Hematopoietic multipotent progenitor cell treated with erythropoietin and hydrocortisone succinate and interleukin-3 and kit ligand, for 8 days (in vitro differentiated cells): Measurements from ENCODE around the gene PLD6.
A peak's percentile ranks its signal among the peaks of the same experiment; 100 is the strongest.
"Not testable (repeated sequence)": the region's sequence is repeated elsewhere in the genome, so short reads cannot be mapped to it uniquely, and the experiment has no call there.

Experiments used
- DNase-seq: peaks from one replicate; pipeline ENCODE4 v3.0.0-alpha.2; 2015

Gene PLD6, protein sequence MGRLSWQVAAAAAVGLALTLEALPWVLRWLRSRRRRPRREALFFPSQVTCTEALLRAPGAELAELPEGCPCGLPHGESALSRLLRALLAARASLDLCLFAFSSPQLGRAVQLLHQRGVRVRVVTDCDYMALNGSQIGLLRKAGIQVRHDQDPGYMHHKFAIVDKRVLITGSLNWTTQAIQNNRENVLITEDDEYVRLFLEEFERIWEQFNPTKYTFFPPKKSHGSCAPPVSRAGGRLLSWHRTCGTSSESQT

DNA sequence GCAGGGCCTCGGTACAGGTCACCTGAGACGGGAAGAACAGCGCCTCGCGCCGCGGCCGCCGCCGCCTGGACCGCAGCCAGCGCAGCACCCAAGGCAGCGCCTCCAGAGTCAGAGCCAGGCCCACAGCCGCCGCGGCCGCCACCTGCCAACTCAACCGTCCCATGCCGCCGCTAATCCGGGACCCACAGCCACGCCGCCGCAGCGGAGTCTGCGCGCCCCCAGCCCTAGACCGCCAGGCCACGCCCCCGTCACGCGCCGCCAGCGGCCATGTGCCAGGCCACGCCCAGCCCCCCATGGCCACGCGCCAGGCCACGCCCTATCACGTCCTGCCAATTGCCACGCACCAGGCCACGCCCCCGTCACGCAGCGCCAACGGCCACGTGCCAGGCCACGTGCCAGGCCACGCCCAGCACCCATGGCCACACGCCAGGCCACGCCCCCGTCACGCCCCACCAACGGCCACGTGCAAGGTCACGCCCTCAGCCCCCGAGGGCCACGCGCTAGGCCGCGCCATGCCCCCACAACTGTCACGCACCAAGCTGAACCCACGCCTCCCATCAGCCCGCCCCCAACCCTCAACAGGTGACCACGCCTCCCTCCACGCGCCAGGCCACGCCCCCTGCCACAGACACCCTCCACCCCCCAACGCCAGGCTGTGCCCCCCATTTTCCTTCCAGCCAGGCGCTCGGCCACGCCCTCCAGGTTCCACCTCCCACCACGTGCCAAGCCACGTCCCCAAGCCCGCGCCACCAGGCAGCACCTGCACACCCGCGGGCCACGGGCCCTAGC lies at the start of gene PLD6:
TSS of gene PLD6 (minus strand) at position 210 of the 789 bp plus-strand sequence. CDS start at position 163, 47 bp downstream.
- DNase-seq = peak; percentile 86

DNA sequence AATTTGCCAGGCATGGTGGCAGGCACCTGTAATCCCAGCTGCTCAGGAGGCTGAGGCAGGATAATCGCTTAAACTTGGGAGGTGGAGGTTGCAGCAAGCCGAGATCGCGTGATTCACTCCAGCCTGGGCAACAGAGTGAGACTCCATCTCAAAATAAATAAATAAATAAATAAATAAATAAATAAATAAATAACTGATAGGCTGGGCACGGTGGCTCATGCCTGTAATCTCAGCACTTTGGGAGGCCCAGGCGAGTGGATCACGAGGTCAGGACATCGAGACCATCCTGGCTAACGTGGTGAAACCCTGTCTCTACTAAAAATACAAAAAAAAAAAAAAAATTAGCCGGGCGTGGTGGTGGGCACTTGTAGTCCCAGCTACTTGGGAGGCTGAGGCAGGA lies 49.6 kb upstream of the PLD6 start:
- not testable (repeated sequence) for DNase-seq

DNA sequence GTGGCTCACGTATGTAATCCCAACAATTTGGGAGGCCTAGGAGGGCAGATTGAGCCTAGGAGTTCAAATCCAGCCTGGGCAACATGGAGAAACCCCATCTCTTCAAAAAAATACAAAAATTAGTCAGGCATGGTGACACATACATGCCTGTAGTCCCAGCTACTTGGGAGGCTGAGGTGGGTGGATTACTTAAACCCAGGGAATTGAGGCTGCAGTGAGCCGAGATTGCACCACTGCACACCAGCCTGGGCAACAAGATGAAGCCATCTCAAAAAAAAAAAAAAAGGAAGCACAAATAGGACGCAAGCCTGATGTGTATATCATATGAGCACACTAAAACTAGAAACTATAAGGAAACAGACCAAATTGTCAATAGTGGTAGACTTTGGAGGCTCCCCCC lies 47.9 kb upstream of the PLD6 start:
- DNase-seq = no peak

DNA sequence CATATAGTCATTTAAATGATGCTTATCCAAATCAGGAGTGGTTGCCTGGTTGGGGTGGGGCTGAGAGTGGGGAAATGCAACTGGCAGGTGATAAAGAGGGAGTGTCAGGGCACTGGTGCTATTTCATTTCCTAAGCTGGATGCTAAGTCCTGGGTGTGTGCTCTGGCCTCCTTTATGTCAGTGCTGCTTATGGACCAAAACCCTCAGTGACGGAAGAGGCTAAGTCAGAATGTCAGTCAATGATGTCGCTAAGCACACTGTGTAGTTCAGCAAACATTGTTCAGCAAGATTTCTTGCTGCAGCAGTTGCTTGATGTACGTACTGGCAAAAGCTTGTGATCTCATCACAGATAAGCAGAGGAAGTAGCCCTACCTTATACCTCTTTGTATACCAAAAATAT lies 47.3 kb upstream of the PLD6 start:
- peak; percentile 72 for DNase-seq

DNA sequence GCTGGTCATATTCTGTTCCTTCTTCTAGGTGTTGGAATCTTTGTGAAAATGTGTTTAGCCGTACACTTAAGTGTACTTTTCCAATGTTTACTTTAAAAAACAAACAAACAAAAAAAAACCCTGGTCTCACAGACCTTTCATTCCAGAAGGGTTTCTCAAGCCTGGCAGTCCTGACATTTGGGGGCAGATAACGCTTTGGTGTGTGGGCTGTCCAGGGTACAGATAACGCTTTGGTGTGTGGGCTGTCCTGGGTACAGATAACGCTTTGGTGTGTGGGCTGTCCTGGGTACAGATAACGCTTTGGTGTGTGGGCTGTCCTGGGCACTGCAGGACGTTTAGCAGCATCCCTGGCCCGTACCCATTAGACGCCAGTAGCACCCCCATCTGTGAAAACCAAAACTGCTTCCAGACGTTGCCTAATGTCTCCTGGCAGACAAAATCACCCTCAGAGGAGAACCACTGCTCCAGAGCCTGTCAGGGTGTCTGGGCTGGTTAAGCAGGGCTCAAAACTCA lies 46.1 kb upstream of the PLD6 start:
- DNase-seq = peak; percentile 96

DNA sequence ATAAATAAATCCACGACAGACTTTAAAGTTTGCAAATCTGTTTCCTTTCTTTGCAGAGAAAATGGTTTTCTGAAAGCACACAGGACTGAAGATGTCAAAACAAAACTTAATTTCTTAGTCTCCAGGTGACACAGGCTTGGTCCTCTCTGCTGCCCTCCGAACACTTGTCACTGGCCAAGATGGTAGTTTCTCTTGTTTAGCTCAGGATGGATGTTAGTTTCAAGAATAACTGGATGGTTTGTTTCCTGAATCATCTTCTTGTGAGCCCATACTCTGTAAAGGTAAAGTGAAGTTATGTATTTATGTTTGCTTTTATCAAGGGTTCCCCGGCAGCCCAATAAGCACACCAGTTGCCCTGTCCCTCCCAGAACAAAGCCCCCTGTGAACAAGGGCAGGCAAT lies 40.7 kb upstream of the PLD6 start:
- no peak for DNase-seq

DNA sequence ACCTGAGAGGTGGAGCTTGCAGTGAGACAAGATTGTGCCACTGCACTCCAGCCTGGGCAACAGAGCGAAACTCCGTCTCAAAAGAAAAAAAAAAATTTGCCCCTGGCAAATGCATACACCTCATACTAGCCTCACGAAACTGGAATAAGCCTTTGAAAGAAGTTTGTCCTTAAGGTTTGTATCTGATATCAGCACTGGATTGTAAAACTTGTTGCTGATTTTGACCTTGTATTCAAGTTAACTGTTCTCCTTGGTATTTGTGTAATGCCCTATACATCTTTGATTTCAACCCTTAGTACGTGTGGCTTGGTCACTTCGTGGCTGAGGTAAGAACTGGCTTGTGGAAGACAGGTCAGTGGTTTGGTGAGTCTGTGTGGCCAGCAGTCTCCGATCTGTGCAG lies 37.0 kb upstream of the PLD6 start:
- DNase-seq = no peak

DNA sequence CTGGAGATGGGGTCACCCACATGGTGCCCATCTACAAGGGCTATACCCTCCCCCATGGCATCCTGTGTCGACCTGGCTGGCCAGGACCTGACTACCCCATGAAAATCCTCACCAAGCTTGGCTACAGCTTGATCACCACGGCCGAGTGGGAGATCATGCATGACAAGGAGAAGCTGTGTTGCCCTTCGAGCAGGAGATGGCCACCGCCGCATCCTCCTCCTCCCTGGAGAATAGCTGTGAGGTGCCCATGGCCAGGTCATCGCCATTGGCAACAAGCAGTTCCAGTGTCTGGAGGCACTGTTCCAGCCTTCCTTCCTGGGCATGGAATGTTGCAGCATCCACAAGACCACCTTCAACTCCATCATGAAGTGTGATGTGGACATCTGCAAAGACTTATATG lies 36.1 kb upstream of the PLD6 start:
- DNase-seq = no peak

DNA sequence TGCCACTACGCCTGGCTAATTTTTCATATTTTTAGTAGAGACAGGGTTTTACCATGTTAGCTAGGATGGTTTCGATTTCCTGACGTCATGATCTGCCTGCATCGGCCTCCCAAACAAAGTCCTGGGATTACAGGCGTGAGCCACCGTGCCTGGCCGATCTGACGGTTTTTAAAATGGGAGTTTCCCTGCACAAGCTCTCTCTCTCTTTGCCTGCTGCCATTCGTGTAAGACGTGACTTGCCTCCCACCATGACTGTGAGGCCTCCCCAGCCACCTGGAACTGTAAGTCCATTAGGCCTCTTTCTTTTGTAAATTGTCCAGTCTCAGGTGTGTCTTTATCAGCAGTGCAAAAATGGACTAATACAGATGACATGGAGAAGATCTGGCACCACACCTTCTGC lies 35.5 kb upstream of the PLD6 start:
- DNase-seq = no peak

DNA sequence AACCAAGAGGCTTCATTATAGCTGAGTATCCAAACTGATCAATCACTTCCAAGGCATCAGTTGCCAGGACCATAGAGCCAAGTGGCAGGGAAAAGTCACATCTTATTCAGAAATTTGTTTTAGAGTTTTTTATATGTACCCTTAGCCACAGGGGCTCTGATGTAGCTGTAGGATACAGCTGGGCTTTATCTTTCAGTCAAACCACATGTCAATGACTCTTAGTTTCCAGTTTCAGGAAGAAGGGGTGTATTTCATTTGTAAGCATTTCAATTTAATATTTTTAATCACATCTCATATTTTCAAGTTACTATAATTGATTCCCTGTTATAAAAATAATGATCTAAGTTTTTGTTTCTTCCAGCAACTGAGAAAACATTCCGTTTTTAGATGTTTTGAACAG lies 33.7 kb upstream of the PLD6 start:
- DNase-seq = peak; percentile 73

DNA sequence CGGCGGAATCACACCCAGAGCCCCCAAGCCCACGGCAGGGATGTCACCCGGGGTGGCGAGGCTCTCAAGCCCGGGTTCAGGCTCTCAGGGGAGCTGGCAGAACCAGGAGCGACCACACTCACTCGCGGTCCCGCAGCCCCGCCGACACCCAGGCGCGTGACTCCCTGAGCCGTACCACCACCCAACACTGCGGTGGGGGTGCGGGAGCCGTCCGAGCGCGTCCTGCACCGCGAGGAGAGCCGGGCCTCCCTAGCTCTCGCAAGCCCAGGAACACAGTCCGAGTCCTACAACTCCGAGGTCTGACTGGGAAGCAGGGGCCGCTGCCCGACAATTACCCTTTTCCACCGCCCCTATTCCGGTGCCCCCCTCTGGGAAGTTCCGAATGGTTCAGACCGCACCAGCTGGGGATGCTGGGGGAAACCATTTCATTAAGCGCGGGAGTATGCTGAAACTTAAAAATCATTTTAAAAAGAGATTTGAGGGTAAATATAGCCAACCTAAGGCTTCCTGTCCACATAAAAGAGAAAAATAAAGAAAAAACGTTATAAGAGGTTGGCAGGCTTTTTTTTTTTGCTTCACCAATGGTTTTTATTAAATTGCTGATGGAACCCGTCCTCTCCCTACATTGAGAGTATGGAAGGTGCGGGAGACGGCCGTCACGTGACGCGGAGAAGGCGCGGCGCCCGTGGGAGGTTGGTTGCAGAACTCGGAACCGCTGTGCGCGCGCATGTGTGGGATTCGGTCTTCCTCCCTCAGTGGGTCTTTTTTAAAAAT lies 31.1 kb upstream of the PLD6 start, which contains the start of gene FLCN:
TSS of gene FLCN (minus strand) at position 143 of the 774 bp plus-strand sequence. CDS start 9,031 bp downstream, outside the sequence.
- DNase-seq = peak; percentile 91

DNA sequence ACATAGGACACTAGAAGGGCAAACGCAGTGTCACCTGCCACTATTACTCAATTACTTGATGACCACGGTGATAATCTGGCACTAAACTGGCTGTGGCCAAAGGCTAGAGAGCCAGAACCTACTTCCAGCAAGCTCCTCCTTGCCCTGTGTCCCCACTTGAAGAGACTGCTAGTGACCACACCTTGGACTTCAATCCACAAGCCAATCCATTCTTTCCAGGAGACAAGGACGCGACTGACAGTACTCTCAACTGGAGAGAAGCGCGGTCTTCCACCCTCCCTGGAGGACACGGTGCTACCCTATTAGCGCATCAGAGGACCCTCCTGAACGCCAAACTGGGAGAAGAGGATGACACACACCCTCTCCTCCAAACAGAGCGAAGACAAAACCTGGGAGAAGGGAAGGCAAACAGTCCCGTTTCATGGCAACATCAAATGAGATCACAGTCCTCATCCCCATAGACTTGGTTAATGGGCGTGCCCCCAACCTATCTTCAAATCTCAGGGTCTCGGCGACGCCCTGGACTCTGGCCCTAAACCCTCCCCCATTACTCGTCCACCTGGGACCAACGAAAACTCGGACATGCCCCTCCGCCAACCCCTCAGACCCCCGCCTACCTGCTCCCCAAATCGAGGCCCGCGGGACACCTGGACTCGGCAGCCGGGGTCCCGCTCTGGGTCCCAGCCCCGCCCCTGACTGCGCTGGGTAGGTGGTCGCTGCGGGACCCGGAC lies 30.3 kb upstream of the PLD6 start:
- peak; percentile 70 for DNase-seq

DNA sequence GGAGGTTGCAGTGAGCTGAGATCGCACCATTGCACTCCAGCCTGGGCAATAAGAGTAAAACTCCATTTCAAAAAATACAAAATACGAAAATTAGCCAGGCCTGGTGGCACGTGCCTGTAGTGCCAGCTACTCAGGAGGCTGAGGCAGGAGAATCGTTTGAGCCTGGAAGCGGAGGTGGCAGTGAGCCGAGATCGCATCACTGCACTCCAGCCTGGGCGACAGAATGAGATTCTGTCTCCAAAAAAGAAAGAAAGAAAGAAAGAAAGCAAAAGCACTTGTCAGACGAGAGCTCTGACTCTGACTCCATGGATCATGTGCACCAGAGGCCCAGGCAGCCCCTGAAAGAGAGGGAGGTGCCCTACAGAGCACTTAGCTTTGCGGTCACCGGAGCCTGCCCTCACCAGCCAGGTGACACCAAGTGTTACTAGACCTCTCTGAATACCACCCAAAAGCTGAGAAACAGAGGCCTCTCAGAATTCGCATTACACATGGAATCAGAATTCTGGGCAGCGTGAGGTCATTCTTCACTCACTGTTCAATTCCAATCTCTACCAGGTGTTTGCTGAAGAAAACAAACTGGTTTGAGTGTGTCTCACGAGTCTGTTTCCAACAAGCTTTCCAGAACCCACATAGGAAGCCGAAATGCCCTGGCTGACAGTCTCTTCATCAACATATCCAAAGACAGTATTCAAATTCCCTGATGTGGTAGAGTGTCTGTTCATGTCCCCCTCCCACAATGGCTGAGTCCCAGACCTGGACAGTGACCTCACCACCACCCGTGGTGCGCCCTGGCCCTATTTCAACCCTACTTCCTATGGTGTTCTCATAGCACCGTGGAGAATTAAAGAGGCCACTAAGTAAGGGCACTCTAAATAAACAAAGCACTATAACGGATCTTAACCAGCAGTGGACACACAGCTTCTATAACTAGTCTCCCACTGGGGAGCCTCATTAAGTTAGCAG lies 29.4 kb upstream of the PLD6 start:
- peak; percentile 26 for DNase-seq

DNA sequence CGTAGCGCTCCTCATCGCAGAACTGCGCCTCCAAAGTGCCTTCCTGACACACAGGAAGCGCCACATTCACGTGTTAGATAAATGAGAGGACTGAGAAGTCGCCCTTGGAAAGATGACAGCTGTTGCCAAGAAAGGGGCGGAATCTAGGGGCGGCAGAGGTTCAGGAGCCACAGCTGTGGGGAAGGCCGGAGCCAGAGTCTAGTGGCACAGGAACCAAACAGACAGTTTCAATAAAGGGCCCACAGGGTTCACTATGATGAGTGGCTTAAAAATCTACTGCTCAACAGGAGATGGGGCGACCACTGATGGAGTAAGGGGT lies 26.1 kb upstream of the PLD6 start:
- no peak for DNase-seq

DNA sequence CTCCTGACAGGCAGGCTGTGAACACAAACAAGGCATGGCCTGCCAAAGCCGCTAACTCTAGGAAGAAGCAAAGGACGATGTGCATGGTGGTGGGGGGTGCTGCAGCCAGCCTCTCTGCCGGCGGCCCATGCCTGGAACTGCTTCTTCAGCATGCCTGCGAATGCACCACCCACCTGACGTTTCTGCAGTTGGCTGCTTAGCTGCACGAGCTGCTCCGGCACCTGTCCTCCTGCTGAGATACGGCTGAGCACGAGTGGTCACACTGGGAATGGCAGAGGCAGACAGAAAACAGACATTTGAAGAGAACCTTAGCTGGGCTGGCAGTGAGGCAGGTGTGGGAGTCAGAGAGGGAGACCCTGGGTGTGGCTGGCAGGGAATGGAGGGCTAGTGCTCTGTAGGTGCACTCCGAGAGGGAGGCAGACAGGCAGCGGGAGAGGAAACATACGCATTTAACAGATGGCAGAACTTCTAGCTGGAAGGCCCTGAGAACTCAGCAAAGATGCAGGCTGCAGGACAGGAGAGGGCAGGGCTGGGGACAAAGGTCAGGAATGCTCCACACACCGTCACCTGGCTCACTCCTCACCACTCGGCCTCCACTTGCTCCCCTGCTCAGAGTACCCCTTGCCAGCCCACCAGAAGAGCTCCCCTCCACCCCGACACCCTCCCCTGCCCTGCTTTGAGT lies 25.6 kb upstream of the PLD6 start:
- no peak for DNase-seq

DNA sequence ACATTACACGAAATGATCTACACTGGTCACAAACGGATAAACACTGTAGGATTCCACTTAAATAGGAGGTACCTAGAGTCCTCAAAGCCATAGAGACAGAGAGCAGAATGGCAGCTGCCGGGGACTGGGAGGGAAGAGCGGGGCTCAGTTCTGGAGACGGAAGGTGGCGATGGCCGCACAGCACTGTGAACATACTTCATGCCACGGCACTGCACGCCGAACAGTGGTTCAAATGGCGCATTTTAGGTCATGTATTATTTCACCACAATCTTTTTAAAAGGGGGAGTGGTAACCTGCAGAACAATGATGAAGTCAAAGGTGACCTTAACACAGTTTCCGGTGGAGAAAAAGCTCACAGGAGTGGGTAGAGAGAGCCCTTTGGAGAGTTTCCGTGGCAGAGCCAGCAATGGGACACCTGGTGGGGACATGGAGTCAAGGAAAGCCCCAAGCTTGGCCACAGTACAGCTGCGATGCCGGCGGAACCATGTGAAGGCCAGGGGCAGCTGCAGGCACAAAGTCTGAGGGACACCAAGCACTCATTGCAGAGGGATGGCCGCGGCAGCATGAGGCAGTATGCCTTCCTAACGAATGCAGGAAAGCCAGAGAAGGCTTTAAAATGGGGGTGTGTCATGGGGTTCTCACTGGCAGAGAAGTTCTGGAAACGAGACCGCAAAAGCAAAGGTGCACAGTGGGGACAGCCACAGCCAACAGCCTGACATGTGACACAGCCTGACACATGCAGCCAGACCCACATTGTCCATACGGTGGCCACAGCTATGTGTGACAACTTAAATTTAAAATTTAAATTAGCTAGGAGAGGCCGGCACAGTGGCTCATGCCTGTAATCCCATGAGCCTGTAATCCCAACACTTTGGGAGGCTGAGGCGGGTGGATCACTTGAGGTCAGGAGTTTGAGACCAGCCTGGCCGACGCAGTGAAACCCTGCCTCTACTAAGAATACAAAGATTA lies 23.6 kb upstream of the PLD6 start:
- no peak for DNase-seq

DNA sequence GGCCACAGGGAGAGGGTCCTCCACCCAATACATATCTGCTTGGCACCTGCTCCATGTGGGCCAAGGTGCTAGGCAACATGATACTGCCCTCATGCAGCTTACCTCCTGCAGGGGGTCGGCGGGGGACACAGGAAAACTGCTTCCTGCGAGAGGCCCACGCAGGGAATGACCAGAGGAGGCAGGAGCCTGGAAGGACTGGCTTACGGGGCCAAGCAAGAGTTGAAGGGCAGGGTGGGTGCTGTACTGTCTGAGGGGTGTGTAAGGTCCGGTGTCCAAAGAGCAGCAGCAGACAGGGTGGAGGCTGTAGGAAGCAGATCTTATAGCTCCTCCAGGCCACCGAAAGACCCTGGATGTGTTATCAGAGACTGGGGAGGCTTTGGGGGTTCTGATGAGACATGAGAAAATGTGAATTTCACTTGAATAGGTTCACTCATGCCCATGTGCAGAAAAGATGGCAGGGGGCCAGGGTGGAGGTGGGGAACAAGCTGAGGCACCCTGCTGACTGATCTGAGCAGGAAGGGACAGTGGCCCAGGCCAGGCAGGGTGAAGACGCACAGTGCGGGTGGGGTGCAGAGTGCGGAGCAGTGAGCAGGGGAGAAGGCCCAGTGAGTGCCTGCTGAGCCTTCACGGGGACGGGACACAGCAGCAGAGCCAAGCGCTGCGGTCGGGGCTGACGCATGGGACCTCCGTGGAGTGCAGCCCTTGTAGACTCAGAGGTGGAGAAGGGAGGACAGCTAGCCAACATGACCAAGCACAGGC lies 22.6 kb upstream of the PLD6 start:
- no peak for DNase-seq

DNA sequence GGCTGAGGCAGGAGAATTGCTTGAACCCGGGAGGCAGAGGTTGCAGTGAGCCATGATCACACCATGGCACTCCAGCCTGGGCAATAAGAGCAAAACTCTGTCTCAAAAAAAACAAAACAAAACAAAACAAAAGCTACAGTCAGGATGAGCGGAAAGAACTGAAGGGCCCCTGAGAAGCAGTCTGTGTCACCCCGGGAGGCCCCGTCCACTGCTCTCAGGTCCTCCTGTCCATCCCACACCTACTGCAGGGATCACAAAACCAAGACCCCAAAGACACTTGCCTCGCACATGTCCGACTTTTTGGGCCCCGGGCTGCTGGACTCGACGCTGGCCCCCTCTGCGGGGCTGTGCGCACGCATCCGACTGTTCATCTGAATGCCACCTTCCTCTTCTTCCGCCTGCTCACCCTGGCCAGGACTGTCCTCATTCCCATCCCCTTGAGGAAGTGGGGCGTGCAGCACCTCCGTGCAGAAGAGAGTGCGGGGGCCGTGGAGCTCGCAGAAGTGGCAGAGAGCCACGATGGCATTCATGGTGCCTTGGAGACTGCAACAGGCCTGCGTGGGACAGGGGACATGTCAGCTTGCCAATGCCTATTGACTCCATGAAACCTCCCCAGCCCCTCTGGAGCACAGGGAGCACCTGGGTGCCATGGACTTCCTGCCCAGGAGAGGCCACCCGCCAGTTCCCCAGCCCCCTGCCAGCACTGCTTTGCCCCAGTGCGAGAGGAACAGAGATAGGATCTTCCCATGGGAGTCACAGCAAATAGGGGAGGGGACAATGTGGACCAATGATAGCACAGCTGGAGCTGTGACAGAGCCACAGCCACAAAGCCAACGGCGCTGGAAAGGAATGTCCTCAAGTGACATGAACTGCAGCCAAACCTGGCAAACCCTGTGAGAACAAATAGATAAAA lies 21.7 kb upstream of the PLD6 start:
- DNase-seq = no peak
